Psoas muscle (tissue), 8 donors: ENCODE data around the gene PTPRD. TPM values are rescaled to one million over a fixed set of nuclear protein-coding genes. Genes with fewer than 3 reads are reported as not detected.

ENCODE experiments used
- ATAC-seq, 4 donors: fragments of 200-7000 bp; cut with Tn5 transposase; one replicate each; pipeline ENCODE4 v1.9.1; 2020; ENCODE audit warnings: moderate library complexity in 3 of 4, mild to moderate bottlenecking in 2 of 4
- DNase-seq, 2 donors: peaks; one replicate each; pipeline ENCODE4 v3.0.0-alpha.2; 2020
- H3K27ac ChIP-seq: fragments of 200-600 bp; one replicate; pipeline ENCODE4 v1.8.0; 2022
- H3K27me3 ChIP-seq, 3 donors: fragments of 200-600 bp in 1 of 3; one replicate each; pipeline versions ENCODE4 v1.6.1 to v1.8.0; 2013 to 2022; ENCODE audit warnings: low read length in 2 of 3, mild to moderate bottlenecking in 2 of 3, moderate library complexity in 1 of 3; ENCODE audit not compliant: insufficient read depth in 3 of 3
- H3K36me3 ChIP-seq, 2 donors: fragments of 200-600 bp in 1 of 2; one replicate each; pipeline versions ENCODE4 v1.6.1 to v1.8.0; 2013 to 2022; ENCODE audit warnings: low read depth in 1 of 2, mild to moderate bottlenecking in 1 of 2, moderate library complexity in 1 of 2; ENCODE audit not compliant: insufficient read depth in 1 of 2
- H3K4me1 ChIP-seq: fragments of 200-600 bp; one replicate; pipeline ENCODE4 v1.8.0; 2022
- H3K4me3 ChIP-seq: fragments of 200-600 bp; one replicate; pipeline ENCODE4 v1.8.0; 2022; ENCODE audit warnings: mild to moderate bottlenecking
- H3K9me3 ChIP-seq: fragments of 200-600 bp; one replicate; pipeline ENCODE4 v1.8.0; 2022
- WGBS, 3 donors: extraction: QIAGEN DNeasy Blood & Tissue Kit; methylation state at CpG; one replicate each; pipeline versions ENCODE4 v1.1.6 to v1.1.7; 2013; 5-methylcytosine and 5-hydroxymethylcytosine counted together
- intact Hi-C, 2 donors: fragments of 100-400 bp; cut with DNase I; formaldehyde crosslinking; loops; one replicate each; pipeline versions ENCODE4 v1.11.0 to v1.14.2; 2022
- polyA plus RNA-seq, 3 donors: library from polyadenylated mRNA; stranded (reverse); fragments of 200-250 nt; gene quantifications; one replicate each; pipeline ENCODE4 v1.2.3, GENCODE V29; 2013
- total RNA-seq, 4 donors: library from RNA; stranded (reverse); fragmentation: NEBNext Ultra II Directional in 2 of 4; extraction: Animal tissue kit (Norgen Biotek cat#: 25700) in 2 of 4; gene quantifications; one replicate each; pipeline versions ENCODE4 v1.2.1 to v1.2.4, GENCODE V29; 2021 to 2023
- TF ChIP-seq, protein P1 (sequence below): fragments of 200-600 bp; IDR thresholded peaks from one replicate; pipeline ENCODE4 v1.8.0; 2022; ENCODE audit warnings: antibody characterized with exemption
- donor health status: healthy with polysubstance abuse.
- donor health status: DM: no; HTN: no; CAD: no; lungs with moderate emphysema.
- donor health status: Bipolar disorder and iron deficiency.
- donor health status: healthy.
- donor health status: DM: yes; HTN: yes; CAD: no.
- donor health status: DM: no; HTN: no; CAD: no.
- donor health status: DM: no; HTN: no; CAD: no.
- donor health status: DM: yes; HTN: yes; CAD: no.

Gene PTPRD
- total and polyA plus RNA-seq, 7 donors: 0.44 to 3.1 (median 0.91) TPM

DNA sequence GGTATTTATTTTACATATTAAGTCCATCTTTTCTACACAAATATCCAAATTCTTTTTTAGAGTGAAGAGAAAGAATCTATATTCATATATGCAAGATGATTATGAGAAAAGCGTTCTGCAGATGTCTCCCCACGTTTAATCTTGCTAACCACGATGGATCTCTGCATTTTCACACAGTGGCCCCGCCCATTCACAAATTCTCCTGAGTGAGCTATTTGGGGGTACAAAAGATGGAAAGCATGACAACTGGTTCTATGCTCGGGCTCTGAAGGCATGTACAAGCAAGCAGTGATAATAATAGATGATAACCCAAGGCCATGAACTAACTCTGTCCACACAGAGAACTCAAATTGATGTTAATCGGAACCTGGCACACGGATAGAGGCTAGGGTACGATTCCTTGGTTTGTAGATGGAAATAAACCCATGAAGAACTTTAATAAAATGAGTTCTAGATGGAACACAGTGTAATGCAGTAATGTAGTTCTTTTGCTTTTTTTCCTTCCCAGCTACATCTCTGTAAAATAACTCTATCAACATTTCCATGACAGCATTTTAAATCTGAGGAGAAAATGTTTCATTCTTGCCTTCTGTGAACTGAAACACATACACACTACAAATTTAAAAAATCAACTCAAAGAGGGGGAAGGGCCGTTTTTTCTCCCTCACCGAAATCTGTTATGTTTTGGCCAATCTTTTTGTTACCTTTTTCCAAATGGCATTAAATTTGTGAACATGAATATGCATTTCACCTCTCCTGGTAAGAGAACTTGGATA, 1961.5 kb downstream of the PTPRD start:
- Histone ChIP-seq H3K4me1 (no peaks in the 10 kb centered on the region), H3K27ac (no peak overlapping the region), H3K36me3 (no peaks in the 10 kb centered on the region), H3K4me3 (no peak overlapping the region), H3K9me3 (no peaks in the 10 kb centered on the region), H3K27me3 (no peaks in the 10 kb centered on the region)
- intact Hi-C loops: no loop called here
- no peak for DNase-seq
- TF ChIP-seq, protein P1, sequence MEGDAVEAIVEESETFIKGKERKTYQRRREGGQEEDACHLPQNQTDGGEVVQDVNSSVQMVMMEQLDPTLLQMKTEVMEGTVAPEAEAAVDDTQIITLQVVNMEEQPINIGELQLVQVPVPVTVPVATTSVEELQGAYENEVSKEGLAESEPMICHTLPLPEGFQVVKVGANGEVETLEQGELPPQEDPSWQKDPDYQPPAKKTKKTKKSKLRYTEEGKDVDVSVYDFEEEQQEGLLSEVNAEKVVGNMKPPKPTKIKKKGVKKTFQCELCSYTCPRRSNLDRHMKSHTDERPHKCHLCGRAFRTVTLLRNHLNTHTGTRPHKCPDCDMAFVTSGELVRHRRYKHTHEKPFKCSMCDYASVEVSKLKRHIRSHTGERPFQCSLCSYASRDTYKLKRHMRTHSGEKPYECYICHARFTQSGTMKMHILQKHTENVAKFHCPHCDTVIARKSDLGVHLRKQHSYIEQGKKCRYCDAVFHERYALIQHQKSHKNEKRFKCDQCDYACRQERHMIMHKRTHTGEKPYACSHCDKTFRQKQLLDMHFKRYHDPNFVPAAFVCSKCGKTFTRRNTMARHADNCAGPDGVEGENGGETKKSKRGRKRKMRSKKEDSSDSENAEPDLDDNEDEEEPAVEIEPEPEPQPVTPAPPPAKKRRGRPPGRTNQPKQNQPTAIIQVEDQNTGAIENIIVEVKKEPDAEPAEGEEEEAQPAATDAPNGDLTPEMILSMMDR: no peak
- ATAC-seq: peak in 1 of 4 donors; percentile 44
- WGBS, 3 donors: 45 to 51% (median 47%) methylated on average over 10 of the region's 10 CpGs

DNA sequence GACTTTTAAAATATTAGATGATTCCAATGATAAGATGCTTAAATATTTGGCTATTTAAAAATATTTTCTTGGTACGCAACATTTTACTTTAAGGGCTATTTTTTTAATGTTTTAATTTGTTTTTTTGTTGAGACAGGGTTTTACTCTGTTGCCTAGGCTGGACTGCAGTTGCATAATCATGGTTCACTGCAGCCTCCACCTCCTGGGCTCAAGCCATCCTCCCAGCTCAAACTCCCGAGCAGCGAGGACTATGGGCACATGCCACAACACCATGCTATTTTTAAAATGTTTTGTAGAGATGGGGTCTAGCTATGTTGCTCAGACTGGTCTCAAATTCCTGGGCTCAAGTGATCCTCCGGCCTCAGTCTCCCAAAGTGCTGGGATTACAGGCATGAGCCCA, 1963.0 kb downstream of the PTPRD start:
- Histone ChIP-seq H3K9me3 (no peaks in the 10 kb centered on the region), H3K27ac (no peak overlapping the region), H3K36me3 (no peaks in the 10 kb centered on the region), H3K4me3 (no peak overlapping the region), H3K4me1 (no peaks in the 10 kb centered on the region), H3K27me3 (no peaks in the 10 kb centered on the region)
- intact Hi-C loops: no loop called here
- TF ChIP-seq, protein P1: no peak
- DNase-seq (peak in 1 of 2 donors; percentile 56), ATAC-seq (peak in 1 of 4 donors; percentile 45)
- WGBS, 3 donors: 50 to 54% (median 53%) methylated on average over 4 of the region's 4 CpGs

DNA sequence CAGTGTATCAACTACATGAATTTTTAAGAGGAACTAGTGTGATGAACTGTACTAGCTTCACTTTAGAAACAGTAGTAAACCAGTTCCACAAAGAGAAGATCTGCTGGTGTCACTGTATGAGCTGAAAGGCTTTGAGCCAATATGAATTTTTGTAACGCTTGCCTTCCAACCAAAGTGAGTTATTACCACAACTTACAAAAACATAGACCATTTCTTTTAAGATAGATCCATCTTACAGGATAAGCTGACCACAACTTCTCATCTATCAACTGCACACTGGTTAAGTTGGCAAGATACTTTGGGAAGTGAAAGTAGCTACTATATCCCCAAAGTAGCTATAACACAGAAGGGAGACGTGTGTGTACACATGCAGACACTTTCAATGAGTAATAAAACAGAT, 1963.6 kb downstream of the PTPRD start:
- TF ChIP-seq, protein P1: no peak
- Histone ChIP-seq H3K36me3 (no peaks in the 10 kb centered on the region), H3K9me3 (no peaks in the 10 kb centered on the region), H3K4me3 (no peak overlapping the region), H3K4me1 (no peaks in the 10 kb centered on the region), H3K27me3 (no peaks in the 10 kb centered on the region), H3K27ac (no peak overlapping the region)
- DNase-seq (no peak), ATAC-seq (no peak)
- 41 to 74% (median 55%) methylated on average over 2 of the region's 2 CpGs for WGBS, 3 donors
- intact Hi-C loops: no loop called here

DNA sequence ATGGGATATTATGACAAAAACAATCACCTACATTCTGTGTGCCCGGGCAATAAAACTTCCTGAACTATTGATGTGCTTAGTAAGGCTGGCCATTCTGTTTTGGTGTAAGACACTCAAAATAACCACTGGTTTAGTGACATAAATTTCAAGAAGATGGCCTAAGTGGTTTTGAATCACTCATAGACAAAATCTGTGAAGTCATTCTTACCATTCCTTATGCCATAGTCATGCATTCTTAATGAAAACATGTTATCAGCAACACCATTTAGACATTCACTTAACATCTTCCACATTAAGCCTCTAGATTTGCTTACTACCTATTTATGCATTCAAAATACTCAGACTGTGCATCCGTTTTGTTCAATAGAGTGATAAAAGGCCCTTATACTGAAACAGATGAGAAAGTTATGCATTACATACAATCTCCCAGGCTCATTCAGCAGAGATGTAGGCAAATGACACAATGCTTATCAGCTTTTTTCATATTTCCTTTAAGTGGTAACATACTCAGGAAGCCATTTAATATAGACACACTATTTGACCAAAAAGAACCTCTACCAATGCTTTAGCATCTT, 1964.4 kb downstream of the PTPRD start:
- 80 to 94% (median 85%) methylated on average over 2 of the region's 2 CpGs for WGBS, 3 donors
- no peak for DNase-seq
- TF ChIP-seq, protein P1: no peak
- H3K36me3 ChIP-seq: no peaks in the 10 kb centered on the region
- intact Hi-C loops: no loop called here
- no peak overlapping the region for H3K4me3 ChIP-seq
- ATAC-seq: no peak
- no peaks in the 10 kb centered on the region for H3K27me3 ChIP-seq
- no peaks in the 10 kb centered on the region for H3K4me1 ChIP-seq
- H3K9me3 ChIP-seq: no peaks in the 10 kb centered on the region
- H3K27ac ChIP-seq: no peak overlapping the region
